HG03045 (cell line): Measurements from ENCODE around the gene MALRD1.
"Not testable (repeated sequence)": the region's sequence is repeated elsewhere in the genome, so short reads cannot be mapped to it uniquely, and the experiment has no call there.

Experiments used
- ATAC-seq: cut with Tn5 transposase; IDR thresholded peaks from one replicate; pipeline ENCODE4 v1.9.1; 2021; ENCODE audit warnings: mild to moderate bottlenecking, moderate library complexity; ENCODE audit not compliant: unreplicated experiment

MALRD1 gene

DNA sequence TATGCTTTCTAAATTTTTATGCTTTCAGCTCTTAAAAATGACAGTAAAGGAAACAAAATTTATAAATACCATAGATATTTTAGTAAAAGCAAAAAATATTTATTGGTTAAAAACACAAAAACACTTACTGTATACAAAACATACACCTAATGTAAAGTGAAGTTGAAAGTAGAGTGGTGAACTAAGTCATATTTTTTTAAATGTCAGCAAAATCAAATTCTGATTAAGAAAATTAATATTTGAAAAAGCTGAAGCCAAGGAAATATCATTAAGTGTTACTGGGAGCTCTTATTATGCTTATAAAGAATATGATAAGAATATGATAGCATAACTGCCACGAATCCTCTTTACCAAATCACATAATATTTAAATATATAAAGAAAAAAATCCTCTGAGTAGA, 702.4 kb downstream of the MALRD1 start:
- no peak for ATAC-seq

DNA sequence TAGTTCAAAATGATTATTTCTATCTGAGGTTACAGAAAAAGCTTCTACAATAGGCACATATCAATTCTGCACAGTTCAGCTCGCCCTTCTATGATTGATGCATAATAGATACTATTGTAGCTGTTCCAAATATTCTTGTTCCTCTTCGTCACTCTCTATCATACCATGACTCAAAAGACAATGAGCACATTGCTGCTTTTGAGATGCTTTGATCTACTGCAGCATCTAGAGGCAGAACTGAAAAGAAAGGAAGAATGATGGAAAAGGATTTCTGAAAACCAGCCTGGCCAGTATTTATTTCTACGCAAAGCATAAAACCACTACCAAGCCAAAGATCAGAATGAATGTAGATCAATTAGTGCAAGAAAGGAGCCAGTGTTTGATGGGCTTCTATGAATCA, 708.3 kb downstream of the MALRD1 start:
- no peak for ATAC-seq

DNA sequence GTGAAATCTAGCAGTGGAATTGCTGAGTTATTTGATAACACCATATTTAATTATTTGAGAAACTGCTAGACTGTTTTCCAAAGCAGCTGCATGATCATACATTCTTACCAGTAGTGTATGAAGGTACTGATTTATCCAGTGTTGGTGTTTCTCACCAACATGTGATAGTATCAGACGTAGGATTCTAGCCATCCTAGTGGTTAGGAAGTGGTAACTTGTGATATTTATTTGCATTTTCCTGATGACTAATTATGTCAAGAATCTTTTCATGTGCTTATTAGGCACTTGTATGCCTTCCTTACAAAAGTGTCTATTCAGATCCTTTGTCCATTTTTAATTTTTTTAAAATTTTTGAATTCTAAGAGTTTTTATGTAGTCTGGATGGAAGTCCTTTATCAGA, 713.4 kb downstream of the MALRD1 start:
- no peak for ATAC-seq

DNA sequence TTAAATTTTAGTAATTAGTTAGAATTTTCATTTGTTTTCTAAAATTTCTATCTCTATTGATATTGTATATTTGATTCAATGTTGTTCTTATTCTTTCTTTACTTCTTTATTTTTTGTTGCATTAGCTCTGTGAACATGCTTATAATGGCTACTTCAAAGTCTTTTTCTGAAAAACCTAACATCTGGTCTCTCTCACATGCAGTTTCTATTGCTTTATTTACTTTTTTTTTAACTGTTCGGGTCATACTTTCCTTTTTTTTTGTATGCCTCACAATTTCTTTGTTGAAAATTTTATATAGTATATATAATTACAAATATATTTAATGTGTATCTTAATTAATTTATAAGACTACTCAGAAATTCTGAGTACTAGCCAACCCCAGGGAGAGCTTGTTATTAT, 715.5 kb downstream of the MALRD1 start:
- ATAC-seq = no peak

DNA sequence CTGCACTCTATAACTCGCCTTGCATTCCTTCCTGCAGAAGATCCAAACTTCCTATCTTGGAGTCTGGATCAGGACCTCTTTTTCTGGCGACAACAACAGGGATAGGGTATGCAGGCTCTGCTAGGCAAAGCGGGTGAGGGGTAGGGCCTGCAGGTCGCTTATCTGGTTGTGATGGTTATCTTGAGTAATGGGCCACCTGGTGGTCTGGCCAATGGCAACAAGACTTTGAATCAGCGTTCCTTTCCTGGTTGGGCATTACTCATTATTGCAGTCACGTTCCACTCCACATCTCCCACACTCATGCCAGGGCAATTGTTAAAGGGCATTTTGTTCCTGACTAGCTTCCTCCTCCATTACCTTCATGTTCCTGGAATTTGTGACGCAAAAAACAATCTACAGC, 719.3 kb downstream of the MALRD1 start:
- ATAC-seq = no peak

DNA sequence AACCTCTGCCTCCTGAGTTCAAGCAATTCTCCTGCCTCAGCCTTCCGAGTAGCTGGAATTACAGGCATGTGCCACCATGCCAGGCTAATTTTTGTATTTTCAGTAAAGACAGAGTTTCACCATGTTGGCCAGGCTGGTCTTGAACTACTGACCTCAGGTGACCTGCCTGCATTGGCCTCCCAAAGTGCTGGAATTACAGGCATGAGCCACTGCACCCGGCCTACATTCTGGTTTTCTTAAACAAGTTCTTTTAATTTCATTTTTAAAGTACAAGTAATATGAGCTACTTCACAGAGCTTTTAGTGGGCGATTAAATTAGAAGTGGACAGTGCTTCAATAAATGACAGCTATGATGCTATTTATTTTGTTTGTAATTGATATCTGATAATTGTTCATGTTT, 721.2 kb downstream of the MALRD1 start:
- ATAC-seq = not testable (repeated sequence)

DNA sequence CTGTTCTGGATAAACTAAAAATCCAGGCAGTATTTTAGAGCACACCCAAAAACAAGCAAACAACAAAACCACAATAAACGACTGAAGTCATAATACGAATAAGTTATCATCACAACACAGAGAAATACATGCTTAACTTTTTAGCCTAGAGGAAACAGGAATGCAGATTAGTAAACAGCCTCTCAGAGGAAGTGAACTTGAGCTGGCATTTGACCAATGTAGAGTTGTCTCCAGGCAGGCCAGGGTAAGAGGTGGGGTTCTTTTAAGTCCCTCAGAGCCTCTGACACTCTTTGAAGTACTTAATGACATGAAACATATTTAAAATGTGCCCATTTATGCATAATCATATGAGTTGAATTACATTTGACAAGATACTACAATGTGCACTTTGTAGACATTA, 724.4 kb downstream of the MALRD1 start:
- no peak for ATAC-seq

DNA sequence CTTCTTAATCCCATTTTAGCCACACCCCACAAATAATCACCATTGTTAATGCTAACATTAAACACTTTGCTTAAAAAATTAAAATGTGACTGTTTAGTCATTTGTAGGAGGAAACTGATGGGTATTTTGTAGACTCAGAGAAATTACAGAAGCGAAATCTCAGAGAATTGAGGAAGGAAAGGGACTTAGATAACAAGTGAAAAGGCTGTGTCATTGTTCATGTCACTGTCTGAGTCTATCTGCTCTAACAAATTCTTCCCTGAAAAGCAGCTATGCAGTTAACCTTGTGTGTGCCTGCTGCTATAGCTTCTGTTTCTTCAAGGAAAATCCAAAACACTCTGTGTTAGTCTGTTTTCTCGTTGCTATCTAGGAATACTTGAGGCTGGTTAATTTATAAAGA, 726.7 kb downstream of the MALRD1 start:
- no peak for ATAC-seq

DNA sequence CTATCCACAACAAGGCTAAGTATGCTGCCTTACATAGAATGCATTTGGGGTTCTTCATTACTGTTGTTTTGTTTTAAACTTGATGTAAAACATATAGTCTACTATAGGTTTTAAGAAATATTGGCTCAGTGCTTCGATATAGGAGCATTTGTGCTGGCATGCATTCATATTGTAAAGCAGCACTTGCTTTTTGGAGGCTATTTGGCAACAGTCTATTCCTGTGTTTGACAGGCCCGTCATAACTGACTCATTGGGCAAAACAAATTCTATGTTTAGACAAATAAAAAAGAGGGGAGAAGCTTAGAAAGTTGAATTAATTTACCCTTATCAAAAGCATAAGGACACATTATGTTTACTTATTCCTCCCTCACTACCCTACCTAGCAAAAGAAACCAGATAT, 729.2 kb downstream of the MALRD1 start:
- ATAC-seq = no peak

DNA sequence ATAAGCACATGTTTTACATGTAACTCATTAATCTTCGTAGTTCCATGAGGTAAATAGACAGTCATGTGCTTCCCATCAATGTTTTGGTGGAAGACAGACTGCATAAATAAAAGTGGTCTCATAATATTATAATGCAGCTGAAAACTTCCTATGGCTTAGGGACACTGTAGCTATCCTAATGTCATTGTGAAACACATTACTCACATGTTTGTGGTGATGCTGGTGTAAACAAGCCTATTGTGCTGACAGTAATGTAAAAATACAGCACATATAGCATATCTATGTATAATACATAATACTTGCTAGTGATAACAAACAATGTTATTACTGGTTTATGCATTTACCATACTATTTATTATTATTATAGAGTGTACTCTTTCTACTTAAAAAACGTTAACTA, 730.4 kb downstream of the MALRD1 start:
- no peak for ATAC-seq

DNA sequence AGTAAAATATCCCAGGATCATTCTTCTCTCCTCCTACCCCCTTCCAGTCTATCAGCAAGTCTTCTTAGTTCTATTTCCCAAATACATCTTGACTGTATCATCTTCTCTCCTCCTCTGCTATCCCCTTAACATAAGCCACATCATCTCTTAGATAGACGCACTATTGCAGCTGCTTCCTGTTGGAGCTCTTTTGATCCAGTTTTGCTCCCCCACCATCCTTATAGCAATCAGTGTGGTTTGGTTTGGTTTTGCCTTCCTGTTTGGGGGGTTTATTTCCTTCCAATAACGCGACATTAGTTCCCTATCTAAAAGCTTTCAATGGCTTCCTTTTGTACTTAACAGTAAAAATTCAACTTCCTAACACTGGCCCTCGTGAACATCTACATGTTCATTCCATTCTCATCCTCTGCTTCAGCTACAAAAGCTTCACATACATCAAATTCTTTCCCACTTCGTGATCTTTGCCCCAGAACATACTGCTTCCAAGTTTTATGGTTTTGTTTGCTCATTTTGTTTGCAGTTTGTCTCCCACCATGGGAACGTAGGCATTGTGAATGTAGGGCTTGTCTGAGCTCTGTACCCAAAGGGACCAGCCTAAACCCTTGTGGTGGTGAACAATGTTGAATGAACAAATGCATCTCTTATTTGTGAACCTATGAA, 734.0 kb downstream of the MALRD1 start:
- no peak for ATAC-seq

DNA sequence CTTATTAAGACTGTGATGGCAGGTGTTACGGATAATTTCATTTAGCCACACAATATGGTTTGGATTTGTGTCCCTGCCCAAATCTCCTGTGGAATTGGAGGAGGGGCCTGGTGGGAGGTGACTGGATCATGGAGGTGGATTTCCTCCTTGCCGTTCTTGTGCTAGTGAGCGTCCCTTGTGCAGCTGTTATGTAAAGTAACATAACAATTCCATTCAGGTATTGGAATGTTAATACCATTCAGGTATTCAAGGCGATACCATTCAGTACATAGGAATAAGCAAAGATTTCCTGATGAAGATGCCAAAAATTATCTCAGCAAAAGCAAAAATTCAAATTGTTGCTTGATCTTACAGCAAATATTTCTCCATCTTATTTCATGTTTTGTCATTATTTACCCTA, 735.1 kb downstream of the MALRD1 start:
- no peak for ATAC-seq
